Glomerular visceral epithelial cell (primary cell): ENCODE measurements around the gene KRT27.

ENCODE experiments used
- DNase-seq: peaks from one replicate; pipeline ENCODE4 v3.0.0-alpha.2; 2016; ENCODE audit errors: extremely low spot score

Gene KRT27

DNA sequence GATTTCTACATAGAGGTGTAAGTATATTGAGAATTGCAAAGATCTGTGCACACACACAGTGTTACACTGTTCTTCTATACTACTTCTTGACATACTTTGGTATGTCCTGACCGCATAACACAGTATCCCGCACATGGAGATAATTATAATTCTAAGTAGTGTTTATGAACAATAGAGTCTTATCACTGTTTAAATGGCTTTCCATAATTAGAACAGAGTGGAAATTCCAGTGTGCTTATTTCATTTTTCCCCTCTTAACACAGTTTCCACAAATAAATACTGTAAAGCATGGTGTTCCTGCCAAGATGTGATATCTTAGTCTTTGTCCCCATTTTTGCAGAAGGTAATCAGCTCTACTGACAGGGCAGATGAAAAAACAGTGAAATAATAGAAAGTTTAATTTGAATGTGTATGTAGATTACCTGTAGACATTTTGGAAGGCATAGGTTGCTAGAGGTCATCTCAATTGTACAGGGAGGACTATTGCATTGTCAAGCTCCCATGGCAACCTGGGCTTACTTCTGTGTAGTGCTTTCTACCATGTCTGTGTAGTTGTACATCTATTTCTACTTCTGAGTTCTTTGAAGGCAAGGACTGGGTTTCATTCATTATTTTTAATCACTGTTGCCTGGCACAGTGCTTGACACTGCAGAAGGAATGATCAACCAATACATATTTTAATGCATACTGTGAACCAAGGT lies 27.5 kb upstream of the KRT27 start:
- no peak for DNase-seq

DNA sequence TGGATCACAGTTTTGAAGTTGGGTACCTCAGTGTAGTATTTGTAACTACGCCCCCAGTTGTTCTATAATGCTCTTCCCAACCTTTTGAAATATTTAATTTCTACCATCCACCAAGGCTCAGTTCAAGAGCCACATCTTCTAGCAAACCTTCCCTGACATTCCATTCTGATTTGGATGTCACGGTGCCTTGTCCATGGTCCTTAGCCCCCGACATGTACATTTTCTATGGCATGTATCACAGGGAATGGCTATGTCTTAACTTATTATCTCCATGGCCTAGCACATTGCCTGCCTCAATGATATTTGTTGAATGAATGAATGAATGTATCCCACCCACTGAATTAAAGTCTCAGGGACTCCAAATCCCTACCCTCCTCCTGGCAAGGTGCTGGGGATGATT lies 23.8 kb upstream of the KRT27 start:
- DNase-seq: no peak

DNA sequence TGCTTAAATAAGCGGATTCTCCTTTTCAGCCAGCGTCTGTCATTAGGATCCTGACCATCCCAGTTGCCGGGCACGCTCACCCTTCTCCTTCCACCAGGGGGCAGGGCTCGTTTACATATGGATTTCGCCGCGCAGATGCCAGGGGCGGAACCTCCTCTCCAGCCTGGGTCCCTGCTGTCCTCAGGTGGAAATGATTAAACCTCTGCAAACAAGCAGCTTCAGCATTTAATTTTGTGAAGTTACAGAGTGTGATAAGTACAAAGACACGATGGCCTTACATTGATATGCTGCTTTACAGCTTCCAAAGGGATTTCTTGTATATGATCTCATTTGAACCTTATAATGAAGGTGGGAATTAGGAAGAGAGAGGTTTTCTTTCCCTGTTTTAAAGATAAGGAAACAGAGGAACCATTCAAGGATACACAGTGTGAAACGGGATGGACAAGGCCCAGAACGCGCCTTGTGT lies 21.3 kb upstream of the KRT27 start:
- peak; percentile 81 for DNase-seq

DNA sequence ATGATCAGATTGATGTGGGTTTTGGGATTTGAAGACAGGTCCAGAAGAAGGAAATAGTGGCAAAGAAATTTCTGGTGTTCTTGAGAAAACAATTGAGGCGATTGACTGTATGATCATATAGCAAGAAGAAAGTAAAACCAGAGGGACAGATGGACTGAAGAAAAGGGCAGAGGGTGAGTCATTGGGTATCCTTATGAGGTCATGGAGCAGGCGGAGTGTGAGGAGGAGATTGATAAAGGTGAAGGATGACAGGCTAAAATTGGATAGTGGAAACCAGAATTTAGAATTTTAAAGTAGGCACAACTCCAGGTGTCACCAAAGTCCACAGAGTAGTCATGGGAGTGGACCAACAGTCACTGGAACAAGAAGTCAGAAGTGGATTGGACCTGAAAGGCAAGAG lies 18.8 kb upstream of the KRT27 start:
- no peak for DNase-seq

DNA sequence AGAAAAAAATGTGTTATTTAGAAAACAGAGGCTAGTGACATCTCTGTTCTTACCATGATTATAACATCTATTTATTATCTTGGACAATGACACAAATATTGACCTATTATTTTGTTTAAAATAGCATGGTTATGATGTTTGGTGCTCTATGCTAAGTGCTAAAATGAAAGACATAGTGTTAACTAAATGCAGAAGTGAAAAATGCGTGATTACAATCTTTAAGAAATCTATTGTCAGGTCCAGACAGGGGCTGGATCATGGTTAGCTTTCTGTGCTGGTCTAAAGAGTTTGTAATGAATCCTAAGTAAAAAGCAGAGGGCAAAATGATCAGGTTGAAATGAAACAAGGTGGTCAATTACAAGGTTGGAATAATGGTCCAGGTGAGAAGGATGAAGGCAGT lies 18.0 kb upstream of the KRT27 start:
- no peak for DNase-seq

DNA sequence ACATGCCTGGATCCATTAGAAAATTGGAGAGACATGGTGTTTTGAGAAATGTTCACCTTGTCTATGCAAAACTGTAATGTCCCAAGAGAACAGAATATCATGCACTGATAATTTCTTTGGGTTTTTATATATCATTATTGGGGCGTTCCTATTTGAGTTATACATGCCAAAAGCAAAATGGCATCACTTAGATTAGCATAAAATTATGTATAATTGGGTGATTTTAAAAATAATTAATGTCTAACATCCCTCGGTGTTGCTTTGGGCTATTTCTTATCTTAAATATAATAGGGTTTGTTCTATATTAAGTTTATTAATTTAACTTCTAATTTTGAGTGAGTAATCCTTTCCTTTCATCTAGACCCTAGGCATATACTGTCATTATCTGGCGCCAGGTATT lies 17.5 kb upstream of the KRT27 start, which contains the start of gene KRT28:
Gene KRT28, minus strand, starts transcription at position 101 of the 400 bp plus-strand sequence. Its CDS starts 66 bp downstream, at position 35.
- no peak for DNase-seq

DNA sequence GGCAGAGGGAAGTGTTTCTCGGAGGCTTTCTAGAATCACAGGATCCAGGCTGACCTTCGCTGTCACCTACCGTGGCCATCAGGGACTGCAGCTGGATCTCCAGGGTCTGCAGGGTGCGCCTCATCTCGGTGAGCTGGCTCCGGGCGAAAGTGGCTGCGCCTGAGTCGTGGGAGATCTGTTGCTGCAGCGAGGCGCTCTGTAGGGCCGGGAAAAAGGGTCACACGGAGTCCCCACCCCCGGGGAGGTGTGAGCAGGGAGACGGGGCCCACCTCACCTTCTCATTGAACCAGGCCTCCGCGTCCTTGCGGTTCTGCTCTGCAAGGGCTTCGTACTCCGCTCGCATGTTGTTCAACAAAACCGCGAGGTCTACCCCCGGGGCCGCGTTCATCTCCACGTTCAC lies 14.5 kb upstream of the KRT27 start:
- DNase-seq: no peak

DNA sequence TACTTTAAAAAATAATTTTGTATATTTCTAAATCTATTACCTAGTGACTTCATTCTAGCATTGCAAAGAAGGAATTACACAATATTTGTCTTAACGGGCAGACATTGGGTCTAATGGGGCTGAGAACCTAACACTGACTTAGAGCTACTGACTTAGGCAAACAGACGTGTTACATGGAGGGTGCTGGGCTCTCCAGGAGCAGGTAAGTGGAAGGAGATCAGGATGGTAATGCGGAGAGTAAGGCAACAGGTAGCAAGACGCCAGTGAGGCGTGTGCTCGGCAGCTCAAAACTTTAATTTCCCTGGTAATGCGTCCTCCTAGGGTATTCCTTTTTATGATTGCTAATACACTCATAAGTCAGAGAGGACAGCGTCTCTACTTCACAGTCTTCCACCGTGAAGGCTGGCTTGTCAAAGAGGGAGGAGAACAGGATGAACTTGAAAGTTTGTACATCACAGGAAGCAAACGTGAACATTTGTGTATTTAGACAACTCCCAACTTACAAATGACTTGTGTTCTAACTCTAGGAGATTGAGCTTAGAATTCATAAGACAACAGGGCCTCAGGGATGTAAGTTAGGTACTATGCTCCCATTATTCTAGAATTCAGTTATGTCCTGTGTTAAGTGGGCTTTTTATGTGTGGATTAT lies 12.8 kb upstream of the KRT27 start:
- DNase-seq: no peak

DNA sequence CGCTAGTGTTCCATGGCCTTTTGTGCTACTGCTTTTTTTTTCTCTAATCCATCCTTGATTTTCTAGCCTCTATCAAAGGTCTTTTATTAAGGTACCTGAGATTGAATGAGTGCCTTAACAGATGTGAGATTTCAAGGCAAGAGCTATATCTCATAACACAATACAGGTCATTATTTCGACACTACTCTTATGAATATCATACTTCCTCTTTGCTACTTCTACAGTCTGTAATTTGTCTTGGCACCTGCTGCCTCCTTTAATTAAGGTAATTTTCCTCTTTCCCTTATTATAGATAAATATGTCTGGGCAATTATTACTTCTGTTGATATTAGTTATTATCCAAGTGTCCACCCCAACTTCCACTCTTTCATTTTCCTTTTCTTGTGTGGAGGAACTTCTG lies 12.1 kb upstream of the KRT27 start:
- DNase-seq: no peak

DNA sequence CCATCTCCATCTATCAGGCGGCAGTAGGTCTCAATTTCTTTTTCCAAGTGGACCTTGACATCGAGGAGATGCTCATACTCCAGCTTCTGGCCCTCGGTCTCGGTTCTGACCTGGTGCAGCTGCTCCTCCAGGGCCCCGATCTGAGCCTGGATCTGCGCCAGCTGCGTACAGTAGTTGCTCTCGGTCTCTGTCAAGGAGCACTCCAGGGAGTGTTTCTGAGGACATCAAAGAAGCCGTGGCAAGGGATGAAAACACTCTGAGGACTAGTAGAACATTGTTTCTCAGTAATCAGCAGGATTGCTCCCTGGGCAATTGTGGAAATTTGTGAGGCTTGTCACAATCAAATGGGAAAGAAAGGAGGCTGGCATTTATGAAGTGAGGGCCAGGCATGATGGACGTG lies 11.5 kb upstream of the KRT27 start:
- DNase-seq: no peak

DNA sequence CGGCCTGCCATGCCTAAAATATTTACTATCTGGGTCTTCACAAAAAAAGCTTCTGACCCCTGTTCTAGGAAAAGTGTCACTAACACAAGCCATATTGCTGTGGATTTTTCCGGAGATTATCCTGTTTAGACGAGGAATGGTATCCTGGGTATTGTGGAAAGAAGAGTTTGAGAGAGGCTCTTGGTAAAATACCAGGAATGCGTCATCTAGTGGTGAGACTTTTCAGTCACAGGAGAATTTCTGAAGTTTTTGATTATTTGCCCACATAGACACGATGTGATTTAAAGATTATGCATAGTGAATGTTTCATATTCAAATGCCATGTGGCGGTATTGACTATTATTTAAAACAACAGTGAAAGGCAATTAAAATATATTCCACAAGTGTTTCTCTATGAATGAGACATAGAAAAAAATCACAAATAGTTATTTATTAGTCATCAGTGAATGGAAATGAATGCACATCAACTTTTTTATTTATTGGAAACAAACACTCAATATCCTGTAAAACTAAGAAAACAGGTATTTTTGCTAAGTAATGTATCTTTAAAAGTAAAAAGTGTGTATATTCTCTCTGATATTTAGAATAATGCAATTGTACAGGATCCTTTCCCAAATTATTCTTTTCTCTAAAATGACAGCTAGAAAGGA lies 9.6 kb upstream of the KRT27 start:
- DNase-seq: peak; percentile 54

DNA sequence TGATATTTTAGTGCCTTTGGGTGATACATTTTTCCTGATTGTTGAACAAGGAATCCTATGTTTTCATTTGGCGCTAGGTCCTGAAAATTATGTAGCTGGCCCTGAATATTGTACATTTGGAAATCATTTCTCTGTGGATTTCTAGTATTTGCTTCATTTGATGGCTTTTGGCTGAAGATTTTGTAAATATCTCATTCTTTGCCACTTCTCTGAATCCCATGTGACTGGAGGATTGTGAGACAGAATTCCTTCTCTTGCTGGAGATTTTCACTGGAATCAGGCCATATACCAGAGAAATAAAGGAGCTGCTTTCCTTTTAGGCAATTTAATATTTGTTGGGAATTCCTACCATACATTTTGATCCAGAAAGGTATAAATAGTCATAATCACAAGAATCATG lies 8.8 kb upstream of the KRT27 start:
- DNase-seq: no peak

DNA sequence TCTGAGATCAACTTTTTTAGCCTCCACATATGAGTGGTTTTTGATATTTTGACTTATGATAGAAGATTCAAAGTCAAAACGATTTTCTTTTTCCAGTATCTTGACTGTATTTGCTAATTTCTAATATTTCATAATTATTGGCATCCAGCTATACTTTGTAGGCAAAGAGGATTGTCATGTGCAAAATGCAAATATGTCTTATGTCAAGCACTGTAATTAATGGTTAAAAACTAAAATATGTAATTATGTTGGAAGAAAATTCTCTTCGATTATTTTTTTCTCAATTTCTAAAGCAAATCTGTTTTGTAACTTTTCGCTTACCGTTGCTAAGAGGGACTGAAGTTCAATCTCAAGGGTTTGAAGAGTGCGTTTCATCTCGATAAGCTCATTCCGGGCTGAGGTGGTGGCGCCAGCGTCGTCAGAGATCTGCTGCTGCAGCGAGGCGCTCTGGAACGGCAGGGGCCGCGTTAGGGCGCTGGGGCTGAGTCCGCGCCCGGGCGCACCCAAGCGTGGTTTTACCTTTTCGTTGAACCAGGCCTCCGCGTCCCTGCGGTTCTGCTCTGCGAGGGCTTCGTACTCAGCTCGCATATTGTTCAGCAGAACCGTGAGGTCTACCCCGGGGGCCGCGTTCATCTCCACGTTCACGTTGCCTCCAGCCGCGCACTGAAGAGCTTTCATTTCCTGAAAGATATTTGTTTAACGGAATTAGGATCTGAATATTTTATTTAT lies 3.0 kb downstream of the KRT27 start:
- no peak for DNase-seq

DNA sequence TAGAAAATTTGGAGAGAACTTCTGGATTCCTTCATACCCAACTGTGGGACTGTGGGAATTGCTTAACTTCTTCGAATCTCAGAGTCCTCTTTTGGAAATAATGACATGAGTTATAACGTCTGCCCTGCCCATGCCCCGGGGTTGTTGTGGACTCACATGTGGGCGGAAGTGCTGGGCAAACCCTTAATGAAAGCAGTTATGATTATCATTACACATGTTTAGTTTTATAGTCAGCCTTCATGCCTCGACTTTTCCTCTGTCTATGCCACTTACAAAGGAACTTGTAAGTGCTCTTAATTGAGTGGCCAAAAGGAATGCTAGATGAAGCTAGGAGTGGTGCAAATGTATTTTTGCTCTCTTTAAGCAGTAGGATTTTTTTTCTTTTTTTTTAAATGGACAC lies 3.9 kb downstream of the KRT27 start:
- no peak for DNase-seq

DNA sequence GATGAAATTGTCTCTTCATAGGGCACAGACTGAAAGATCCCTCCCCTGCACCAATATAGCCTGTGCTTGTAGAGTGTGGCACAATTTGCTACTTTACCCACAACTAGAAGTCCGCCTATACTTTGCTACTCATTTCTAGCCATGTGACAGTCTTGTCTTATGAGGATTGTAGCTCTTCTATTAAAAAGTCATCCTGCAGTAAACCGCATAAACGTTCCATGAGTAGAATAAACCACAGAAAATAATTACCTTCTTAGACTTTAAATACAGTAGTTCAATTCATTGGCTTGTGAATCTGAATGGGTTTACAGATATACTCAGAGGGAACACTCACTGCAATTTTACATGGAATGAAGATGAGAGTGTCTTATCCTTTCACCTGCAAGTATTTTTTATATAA lies 4.4 kb downstream of the KRT27 start:
- no peak for DNase-seq

DNA sequence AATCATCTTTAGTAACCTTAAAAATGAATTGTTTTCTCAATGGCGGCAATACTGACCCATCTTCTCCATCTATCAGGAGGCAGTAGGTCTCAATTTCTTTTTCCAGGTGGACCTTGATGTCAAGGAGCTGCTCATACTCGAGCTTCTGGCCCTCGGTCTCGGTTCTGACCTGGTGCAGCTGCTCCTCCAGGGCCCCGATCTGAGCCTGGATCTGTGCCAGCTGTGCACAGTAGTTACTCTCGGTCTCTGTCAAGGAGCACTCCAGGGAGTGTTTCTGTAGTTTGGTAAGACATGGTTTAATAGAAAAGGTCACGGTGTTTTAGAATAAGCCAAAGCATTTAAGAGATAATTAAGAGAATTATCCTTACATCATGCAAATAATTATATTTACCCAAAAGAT lies 4.9 kb downstream of the KRT27 start:
- DNase-seq: no peak

DNA sequence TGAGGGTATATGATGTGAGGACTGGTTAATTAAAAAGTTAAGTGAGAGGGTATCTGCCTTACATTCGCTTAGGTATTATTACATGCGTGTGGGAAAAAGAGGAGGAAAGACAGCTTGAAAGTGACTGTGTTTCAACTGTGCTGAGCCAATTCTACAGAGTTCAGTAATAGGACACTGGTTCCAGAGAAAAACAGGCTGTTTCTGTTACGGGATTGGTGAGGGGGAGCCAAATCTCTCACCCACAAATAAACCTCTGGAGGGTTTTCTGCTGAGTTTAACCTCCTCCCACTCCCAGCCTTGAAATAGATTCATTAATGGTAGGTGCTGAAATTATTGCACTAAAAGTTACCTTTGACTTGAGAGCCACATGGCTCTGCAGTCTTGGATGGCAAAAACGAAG lies 6.4 kb downstream of the KRT27 start:
- no peak for DNase-seq

DNA sequence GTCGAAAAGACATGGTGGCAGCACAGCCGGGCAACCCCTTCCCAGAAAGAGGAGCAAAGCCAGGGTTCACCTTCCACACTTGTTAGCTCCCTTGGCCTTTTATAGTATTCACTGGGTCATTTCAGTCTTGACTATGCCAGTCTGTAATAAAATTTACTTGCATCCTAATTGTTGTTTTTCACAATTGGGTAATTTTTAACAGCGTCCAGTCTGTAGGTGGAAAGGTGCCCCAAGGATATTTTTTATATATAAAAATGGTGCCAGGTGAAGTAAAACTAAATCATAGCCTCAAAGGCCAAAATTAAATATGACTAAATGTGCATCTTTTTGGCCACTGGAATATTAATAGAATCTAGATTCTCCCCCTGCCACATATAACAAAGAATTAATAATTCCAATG lies 10.2 kb downstream of the KRT27 start, which contains the start of gene KRT26:
Gene KRT26, minus strand, starts transcription at position 101 of the 400 bp plus-strand sequence. Its CDS starts 88 bp downstream, at position 13.
- no peak for DNase-seq

DNA sequence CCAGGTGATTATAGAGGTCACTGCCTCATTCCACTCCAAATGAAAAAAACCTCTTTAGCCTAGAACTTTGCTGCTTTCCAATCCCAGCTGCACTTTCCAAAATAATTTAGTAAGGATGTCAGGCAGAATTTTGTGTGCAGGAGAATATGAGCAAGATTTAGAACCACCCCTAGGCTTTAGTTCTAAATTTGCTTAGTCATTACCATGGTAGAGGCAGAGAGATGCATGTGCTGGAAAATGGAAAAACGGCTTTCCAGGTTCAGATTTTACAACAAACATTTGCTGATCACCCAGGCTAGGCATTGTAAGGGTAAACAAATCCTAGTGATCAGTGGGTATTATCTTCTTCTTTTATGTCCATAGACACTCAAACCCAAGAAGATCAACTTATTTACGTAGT lies 16.7 kb downstream of the KRT27 start:
- no peak for DNase-seq

DNA sequence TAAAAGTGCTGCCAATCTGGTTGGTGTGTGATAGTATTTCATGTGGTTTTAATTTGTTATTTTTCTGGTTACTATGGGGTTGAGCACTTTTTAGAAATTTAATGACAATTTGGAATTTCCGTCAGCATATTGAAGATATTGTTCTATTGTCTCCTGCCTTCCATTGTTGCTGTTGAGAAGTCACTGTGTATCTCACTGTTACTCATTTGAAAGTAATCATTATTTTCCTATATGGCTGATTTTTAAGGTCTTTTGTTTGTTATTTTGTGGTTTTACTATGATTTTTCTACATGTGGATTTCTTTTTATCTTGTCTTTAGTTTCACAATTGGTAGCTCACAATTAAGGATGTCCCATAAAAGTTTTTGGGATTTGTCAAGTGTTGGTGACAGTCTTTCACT lies 18.6 kb downstream of the KRT27 start:
- DNase-seq: no peak

DNA sequence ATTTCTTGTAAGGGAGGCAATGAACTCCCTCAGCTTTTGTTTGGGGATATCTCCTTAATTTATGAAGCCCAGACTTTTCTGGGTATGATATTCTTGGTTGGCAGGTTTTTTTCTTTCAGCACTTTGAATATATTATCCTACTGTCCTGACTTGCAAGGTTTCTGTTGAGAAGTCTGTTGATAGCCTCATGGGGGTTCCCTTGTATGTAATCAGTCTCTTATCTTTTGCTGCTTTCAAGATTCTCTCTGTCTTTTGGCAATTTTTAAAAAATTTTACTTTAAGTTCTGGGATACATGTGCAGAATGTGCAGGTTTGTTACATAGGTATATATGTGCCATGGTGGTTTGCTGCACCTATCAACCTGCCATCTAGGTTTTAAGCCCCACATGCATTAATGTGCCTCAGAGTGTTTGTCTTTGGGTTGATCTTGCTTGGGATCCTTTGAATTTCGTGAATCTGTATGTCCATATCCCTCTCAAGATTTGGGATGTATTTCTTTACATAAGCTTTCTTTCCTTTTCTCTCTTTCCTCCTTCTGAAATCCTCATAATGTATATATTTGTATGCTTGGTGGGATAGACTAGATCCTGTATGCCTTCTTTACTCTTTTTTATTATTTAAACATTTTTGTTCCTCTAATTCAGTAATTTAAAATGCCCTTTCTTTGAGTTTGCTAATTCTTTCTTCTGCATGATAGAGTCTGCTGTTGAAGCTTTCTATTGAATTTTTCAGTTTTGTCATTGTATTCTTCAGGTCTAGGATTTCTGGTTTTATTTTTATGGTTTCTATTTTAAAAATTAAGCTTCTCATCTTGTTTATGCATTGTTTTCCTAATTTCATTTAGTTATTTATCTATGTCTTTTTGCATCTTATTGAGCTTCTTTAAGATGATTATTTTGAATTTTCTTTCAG lies 22.0 kb downstream of the KRT27 start:
- DNase-seq: no peak
